OCI-LY1 (cell line): Measurements from ENCODE around the gene CNTN6.

ENCODE experiments used
- CTCF ChIP-seq: fragments of 200-600 bp; sonication (generic), shearing (Covaris generic); IDR thresholded peaks from 2 replicates; pipeline ENCODE4 v1.5.1; 2017; ENCODE audit warnings: mild to moderate bottlenecking, antibody characterized with exemption, low read length, moderate library complexity, mixed read lengths
- EZH2 ChIP-seq: fragments of 200-600 bp; sonication (generic), shearing (Covaris generic); IDR thresholded peaks from 2 replicates; pipeline ENCODE4 v1.8.0; 2017; ENCODE audit warnings: borderline replicate concordance, mixed run types, mild to moderate bottlenecking, antibody characterized with exemption, low read length, moderate library complexity, mixed read lengths

GRCh38 chr3:1235526-1236120 lies 142.8 kb downstream of the CNTN6 start:
- TF ChIP-seq CTCF (no peak), EZH2 (no peak)
